Measurements from ENCODE around the gene PABPN1.
"Not testable (repeated sequence)": the region's sequence is repeated elsewhere in the genome, so short reads cannot be mapped to it uniquely, and the experiment has no call there.

Gene PABPN1

DNA sequence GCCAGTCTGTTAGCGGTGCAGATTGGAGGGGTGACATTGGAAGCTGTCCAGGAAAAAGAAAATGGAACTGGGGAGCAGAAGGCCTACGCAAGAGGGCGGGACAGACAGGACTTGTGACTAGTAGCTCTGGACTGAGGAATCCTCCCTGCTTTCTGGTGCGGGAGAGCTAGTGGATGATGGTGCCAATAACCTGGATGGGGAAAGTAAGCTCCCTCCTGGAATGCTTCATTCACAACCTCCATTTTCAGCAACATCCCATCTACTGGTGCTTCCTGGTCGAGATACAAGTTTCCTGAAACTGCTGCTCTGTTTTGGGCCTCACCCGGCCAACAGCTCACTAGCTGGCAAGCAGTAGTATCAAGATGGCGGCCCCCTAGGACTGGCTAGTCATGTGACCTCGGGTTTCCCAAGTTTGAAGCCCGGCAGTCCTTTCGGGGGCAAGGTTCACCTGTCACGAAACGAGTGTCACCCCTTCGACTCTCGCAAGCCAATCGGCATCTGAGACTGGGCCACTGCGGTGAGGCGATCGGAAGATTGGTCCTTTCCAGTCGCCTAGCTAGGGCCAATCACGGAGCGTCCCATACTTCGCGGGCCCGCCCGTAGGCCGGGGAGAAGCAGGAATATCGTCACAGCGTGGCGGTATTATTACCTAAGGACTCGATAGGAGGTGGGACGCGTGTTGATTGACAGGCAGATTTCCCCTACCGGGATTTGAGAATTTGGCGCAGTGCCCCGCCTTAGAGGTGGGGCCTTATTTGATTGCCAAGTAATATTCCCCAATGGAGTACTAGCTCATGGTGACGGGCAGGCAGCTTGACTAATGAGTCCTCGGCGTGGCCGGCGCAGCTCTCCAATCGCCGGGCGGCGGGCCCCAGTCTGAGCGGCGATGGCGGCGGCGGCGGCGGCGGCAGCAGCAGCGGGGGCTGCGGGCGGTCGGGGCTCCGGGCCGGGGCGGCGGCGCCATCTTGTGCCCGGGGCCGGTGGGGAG is at the start of gene PABPN1:
Gene PABPN1, plus strand, starts transcription at position 874 of the 988 bp plus-strand sequence. Its CDS starts 13 bp downstream, at position 887.
- peak; percentile 92 to 95 for DNase-seq (ENCODE audit: low read depth in 2 of 2, low spot score in 1 of 2)

DNA sequence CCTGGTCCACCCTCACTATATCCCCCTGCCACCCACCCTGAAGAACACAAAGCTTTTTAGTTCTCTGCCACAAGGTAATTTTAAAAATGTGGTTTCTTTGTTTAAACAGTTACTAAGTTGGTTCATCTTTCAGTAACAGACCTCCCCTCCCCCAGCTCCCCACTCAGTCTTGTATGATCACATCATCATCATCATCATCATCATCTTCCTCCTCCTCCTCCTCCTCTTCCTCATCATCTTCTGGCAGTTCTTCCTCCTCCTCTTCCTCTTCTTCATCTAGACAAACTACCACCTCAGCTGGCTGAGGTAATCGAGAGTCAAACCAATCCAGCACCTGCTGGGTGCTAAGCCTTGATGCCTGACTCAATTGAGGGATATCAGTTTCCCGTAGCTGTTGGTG is 45.8 kb upstream of the PABPN1 start:
- DNase-seq (ENCODE audit: low read depth in 2 of 2, low spot score in 1 of 2), result no peak

- no peak for DNase-seq (ENCODE audit: low read depth in 2 of 2, low spot score in 1 of 2)
Observed at GRCh38 chr14:23277189-23277588, 44.1 kb upstream of the PABPN1 start.

DNA sequence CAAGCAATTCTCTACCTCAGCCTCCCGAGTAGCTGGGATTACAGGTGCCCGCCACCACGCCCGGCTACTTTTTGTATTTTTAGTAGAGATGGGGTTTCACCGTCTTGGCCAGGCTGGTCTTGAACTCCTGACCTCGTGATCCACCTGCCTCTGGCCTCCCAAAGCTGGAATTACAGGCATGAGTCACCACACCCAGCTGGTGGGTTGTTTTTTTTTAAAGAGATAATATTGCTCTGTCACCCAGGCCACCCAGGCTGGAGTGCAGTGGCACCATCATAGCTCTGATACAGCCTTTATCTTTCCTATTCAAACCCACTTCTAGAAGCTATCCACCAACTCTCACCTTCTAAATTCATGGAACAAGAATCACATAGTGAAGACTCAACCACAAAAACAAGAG is 43.3 kb upstream of the PABPN1 start:
- not testable (repeated sequence) for DNase-seq (ENCODE audit: low read depth in 2 of 2, low spot score in 1 of 2)

DNA sequence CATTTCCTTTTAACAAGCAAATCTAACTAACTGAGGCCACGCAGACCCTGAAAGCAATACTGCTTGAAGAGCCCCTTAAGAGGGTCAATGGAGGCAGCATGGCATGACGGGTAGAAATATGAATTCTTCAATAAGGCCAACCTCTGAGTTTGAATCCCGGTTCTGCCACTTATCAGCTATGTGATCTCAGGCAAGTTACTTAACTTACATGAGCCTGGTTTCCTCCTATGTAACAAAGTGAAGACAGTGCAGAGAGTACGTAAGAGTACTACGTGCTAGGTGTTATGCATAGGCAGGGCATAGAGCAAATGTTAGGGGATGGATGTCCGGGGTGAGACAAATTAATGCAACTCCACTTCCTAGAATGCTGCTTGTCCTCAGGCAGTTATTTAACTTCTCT is 40.0 kb upstream of the PABPN1 start:
- DNase-seq (ENCODE audit: low read depth in 2 of 2, low spot score in 1 of 2), result no peak

DNA sequence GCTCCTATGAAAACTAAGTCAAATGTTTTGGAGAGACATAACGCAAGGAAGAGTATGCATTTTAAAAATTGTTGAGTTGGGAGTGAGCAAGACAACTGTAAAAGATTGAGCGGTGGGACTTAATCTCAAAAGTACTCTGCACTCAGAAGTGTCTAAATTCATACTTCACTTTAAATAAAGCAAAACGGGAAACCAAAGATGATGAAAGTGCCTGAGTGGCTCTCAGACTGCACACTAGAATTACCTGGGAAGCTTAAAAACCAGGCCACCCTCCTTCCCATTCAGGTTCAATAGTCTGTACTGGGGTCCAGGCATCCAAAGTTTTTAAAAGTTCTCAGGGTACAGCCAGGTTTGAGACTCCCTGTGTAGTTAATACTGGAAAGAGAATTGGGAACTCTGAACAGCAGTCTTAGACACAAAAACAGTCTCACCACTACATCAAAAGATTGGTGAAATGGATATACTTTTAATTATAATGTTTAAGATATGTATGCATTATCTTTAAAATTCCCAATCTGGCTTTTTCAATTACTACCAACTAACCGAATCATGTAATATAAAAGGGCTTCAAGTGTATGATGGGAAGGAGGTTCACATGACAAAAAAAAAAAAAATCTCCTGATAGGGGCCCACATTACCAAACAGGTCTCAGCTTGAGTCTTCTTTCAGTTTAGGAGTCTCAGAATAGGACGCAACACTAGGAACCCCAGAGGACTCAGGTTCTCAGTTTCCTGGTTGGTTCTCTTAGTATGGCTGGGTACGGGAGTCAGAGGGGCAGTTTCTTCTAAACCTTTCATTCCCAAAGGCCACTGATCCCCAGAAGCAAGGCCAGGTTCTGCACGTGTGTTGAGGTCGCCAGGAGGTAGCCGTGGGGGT is 36.4 kb upstream of the PABPN1 start:
- DNase-seq (ENCODE audit: low read depth in 2 of 2, low spot score in 1 of 2), result no peak

GRCh38 chr14:23285530-23286019 is 35.7 kb upstream of the PABPN1 start:
- no peak for DNase-seq (ENCODE audit: low read depth in 2 of 2, low spot score in 1 of 2)

GRCh38 chr14:23286020-23286901 is 35.0 kb upstream of the PABPN1 start, which contains the start of gene HOMEZ:
Gene HOMEZ (minus strand): TSS chr14:23286132. CDS start chr14:23285952, 180 bp downstream.
- peak; percentile 94 to 97 for DNase-seq (ENCODE audit: low read depth in 2 of 2, low spot score in 1 of 2)

DNA sequence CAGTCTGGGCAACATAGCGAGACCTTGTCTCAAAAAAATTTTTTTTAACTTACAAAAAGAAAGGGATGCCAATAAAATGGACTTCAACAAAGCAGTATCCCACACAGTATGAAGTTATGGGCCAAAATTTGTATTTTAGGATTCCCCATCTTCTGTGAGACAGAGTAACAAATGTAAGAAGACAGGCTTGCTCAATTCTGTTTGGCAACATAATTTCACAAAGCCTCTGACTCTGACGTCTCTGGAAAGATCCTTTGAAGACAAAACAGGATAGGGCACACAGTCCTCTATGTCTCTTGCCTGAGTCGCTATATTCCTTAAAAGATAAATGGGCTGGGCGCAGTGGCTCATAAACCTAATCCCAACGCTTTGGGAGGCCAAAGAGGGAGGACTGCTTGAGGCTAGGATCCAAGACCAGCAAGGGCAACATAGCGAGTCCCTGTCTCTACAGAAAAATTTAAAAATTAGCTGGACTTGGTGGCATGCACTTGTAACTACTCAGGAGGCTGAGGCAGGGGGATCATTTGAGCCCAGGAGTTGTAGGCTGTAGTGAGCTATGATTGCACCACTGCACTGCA is 34.3 kb upstream of the PABPN1 start:
- DNase-seq (ENCODE audit: low read depth in 2 of 2, low spot score in 1 of 2), result no peak

GRCh38 chr14:23294734-23295561 is 26.3 kb upstream of the PABPN1 start:
- DNase-seq (ENCODE audit: low read depth in 2 of 2, low spot score in 1 of 2), result no peak

DNA sequence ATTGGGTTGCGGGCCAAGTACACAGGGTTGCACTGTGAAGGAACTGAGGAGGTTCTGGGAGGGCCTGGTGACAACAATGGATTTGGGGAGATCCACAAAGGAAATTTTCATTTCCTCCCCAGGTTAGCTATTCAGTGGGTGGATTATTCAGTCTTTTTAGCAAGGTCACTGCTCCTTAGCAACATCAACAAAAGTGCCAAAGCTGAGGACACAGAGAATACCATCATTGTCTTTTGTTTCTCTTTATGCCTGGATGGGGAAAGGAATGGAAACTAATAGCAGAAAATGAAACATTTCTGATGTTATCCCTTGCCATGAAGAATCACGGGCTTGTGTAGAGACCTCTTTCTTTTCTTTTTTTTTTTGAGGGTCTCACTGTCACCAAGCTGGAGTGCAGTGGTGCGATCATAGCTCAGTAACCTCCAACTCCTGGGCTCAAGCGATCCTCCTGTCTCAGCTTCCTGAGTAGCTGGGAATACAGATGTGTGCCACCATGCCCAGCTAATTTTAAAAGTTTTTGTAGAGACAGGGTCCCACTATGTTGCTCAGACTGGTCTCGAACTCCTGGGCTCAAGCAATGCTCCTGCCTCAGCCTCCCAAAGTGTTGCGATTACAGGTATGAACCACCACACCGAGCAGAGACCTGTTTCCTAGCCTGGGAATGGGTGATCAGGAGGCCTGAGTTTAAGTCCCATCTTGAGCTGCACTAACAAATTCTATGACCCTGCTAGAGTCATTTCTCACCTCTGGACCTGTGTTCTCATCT is 25.1 kb upstream of the PABPN1 start:
- DNase-seq (ENCODE audit: low read depth in 2 of 2, low spot score in 1 of 2), result no peak

DNA sequence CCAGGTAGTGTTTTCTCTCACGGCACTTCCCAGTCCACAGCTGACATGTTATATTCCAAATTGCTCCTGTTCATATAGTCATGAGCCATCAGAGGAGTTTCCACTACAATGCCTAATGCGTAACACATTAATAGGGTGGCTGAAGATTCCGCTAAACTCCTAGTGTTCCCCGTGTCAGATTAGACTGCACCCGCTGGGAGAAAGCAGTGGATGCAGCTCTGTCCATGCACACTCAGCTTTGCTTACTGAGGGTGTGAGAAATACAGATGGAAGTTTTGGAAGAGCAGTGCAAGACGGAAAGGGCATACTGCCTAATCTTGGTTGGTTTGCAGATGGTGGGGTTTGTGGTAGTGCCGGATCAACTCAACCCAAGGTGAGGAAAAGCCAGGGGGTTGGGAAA is 24.2 kb upstream of the PABPN1 start:
- DNase-seq (ENCODE audit: low read depth in 2 of 2, low spot score in 1 of 2), result no peak

- no peak for DNase-seq (ENCODE audit: low read depth in 2 of 2, low spot score in 1 of 2)
Observed at GRCh38 chr14:23297611-23298277, 23.5 kb upstream of the PABPN1 start.

DNA sequence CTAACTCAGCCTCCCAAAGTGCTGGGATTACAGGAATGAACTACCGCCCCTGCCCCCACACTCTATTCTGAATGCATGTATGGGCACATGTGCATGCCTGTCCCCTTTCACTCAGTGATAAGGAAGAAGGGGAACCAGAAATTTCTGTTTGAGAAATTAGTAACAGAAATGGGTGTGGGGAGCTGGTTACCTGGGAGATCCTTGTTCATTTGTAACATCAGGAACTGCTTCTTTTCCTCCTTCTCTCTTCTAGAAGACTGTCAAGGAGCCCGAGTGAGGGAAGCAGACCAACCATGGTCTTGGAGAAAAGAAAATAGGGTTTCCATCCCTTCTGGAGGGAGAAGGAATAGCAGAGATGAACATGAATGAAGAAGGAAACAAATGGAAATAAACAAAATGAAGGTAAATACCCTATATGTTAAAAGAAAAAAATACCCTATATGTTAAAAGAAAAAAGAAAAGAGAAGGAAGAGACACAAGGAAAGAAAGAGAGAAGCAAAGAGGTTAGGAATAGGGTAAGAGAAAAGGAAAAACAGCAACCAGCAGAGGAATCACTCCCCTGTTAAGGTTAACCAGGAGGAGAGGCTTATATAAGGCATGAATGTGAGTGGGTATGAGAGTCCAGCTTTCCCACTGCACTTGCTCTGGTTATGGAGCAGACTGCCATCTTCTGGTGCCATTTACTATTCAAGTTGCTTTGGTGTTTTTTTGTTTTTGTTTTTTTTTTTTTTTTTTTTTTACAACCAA is 21.9 kb upstream of the PABPN1 start:
- no peak for DNase-seq (ENCODE audit: low read depth in 2 of 2, low spot score in 1 of 2)

DNA sequence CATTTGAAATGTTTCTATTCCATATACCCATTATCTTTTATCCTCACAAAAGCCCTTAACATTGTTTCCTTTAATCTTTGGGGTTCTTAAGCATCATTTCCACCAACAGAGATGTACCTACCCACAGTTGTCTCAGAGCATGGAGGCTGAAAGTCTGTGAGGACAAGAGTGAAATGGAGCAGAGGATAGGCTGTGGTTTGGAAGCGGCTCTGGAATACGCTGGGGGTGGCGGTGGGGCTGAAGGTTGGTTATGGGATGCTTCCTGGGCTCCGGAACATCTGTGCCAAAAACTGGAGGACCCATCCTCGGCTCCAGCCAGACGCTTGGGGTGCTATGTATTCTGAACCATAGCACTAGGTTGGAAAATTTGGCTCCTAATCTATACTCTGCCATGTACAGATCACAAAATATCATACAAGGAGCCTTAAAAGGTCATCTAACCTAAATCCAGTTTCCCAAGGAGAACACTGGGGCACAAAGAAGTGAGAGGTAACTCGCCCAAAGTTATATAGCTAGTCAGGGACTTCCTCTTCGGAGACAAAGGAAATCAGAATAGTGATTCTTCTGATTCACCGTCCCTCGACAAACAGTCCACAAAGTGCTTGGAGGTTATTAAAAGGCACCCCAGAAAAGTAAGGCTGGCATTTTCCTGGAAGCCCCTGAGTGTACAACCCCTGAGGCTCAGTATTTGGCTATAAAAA is 21.1 kb upstream of the PABPN1 start:
- no peak for DNase-seq (ENCODE audit: low read depth in 2 of 2, low spot score in 1 of 2)

GRCh38 chr14:23300687-23301223 is 20.5 kb upstream of the PABPN1 start:
- DNase-seq (ENCODE audit: low read depth in 2 of 2, low spot score in 1 of 2), result no peak

All from stimulated activated CD8-positive, alpha-beta memory T cell treated with anti-CD3 and anti-CD28 coated beads, Interleukin-4, amount 100 ng/mL, for 4 hours (primary cell).